HepG2 (cell line): ENCODE results near the gene TRIM67. TPM values are rescaled to one million over a fixed set of nuclear protein-coding genes. Genes with fewer than 3 reads are reported as not detected.

ENCODE experiments used
- ATAC-seq: fragments of 200-7000 bp; cut with Tn5 transposase; 3 replicates; pipeline ENCODE4 v1.9.1; 2020; ENCODE audit warnings: mild to moderate bottlenecking, moderate library complexity
- BruUV-seq: library from RNA; stranded (reverse); fragments of 400-500 nt; replicated peaks from 2 replicates; lab custom pipeline; 2021; lab: Mats Ljungman, UMichigan
- CTCF ChIA-PET: fragments of 300-600 bp; formaldehyde crosslinking; extraction: SDS; loops from one replicate; lab custom pipeline; 2021; ENCODE audit warnings: low total read pairs, inconsistent platforms, low intra/inter-chr PET ratio; lab: Yijun Ruan, JAX
- POLR2A ChIA-PET: fragments of 350-600 bp; sonication (Branson Sonifier 250); formaldehyde crosslinking; loops from one replicate; lab custom pipeline; 2020; ENCODE audit warnings: antibody characterized with exemption, inconsistent platforms; lab: Yijun Ruan, JAX
- DNase-seq: peaks from one replicate; pipeline ENCODE4 v3.0.0-alpha.2; 2015; ENCODE audit warnings: low spot score
- FAIRE-seq: peaks from 3 replicates; lab custom pipeline; 2011; peaks lifted over from hg19 to GRCh38; lab: Jason Lieb, UNC
- H2AFZ ChIP-seq: one replicate; pipeline ENCODE4 v1.6.1; 2011; ENCODE audit warnings: low read length, inconsistent platforms
- H3K27ac ChIP-seq: fragments of 300-600 bp; 3 replicates; pipeline ENCODE4 v1.8.0; 2011; ENCODE audit warnings: mixed run types, mild to moderate bottlenecking, mixed read lengths, low read length, inconsistent platforms; ENCODE audit not compliant: insufficient read depth; ENCODE audit errors: extremely low read length
- H3K27me3 ChIP-seq, 2 experiments: fragments of 200-600 bp in 1 of 2; 2 replicates in 1 of 2; 3 replicates in 1 of 2; pipeline versions ENCODE4 v1.6.0 to v1.8.0; 2011; ENCODE audit warnings: low read length in 2 of 2, mild to moderate bottlenecking in 2 of 2, moderate library complexity in 2 of 2, inconsistent platforms in 1 of 2; ENCODE audit not compliant: insufficient read depth in 2 of 2, control insufficient read depth in 1 of 2
- H3K36me3 ChIP-seq, 2 experiments: fragments of 200-600 bp in 1 of 2; replicated peaks in 1 of 2; 2 replicates in 1 of 2; 3 replicates in 1 of 2; pipeline versions ENCODE4 v1.5.1 to v1.8.0; 2011; ENCODE audit warnings: low read length in 2 of 2, inconsistent platforms in 1 of 2; ENCODE audit not compliant: insufficient read depth in 2 of 2, control insufficient read depth in 1 of 2
- H3K4me1 ChIP-seq: 2 replicates; pipeline ENCODE4 v1.5.1; 2012; ENCODE audit warnings: low read length, inconsistent platforms; ENCODE audit not compliant: insufficient read depth
- H3K4me2 ChIP-seq: 2 replicates; pipeline ENCODE4 v1.6.0; 2011; ENCODE audit warnings: low read depth, low read length, inconsistent platforms
- H3K4me3 ChIP-seq, 3 experiments: fragments of 200-600 bp in 1 of 3; sonication (generic), shearing (Covaris generic) in 1 of 3; replicated peaks in 1 of 3; 2 replicates each; pipeline ENCODE4 v1.5.1; 2011 to 2016; ENCODE audit warnings: low read length in 3 of 3, inconsistent platforms in 2 of 3, low read depth in 2 of 3, mild to moderate bottlenecking in 2 of 3, control low read depth in 1 of 3, mixed read lengths in 1 of 3; ENCODE audit not compliant: insufficient read depth in 1 of 3
- H3K79me2 ChIP-seq: one replicate; pipeline ENCODE4 v1.6.1; 2011; ENCODE audit warnings: low read length, inconsistent platforms; ENCODE audit not compliant: insufficient read depth
- H3K9ac ChIP-seq: 2 replicates; pipeline ENCODE4 v1.6.0; 2011; ENCODE audit warnings: mild to moderate bottlenecking, low read depth, low read length, inconsistent platforms; ENCODE audit not compliant: insufficient read depth
- H3K9me3 ChIP-seq: 2 replicates; pipeline ENCODE4 v1.5.1; 2012; ENCODE audit warnings: mild to moderate bottlenecking, low read length
- H4K20me1 ChIP-seq: 2 replicates; pipeline ENCODE4 v1.6.0; 2011; ENCODE audit warnings: inconsistent platforms, mild to moderate bottlenecking, low read length, moderate library complexity; ENCODE audit not compliant: insufficient read depth
- ARNT2 ChIP-seq: sonication (generic); formaldehyde crosslinking; IDR thresholded peaks from 2 replicates; pipeline ENCODE4 v1.8.0; 2022; ENCODE audit warnings: mild to moderate bottlenecking, low read depth, missing genetic modification reagents, moderate library complexity
- GLMP ChIP-seq: sonication (generic); formaldehyde crosslinking; IDR thresholded peaks from 2 replicates; pipeline ENCODE4 v1.9.0; 2021; ENCODE audit warnings: missing genetic modification reagents, mild to moderate bottlenecking, borderline replicate concordance
- HNF1A ChIP-seq, 2 experiments: sonication (generic) in 1 of 2; formaldehyde crosslinking in 1 of 2; IDR thresholded peaks; 2 replicates each; pipeline versions ENCODE4 v1.4.0 to v1.6.1; 2016 to 2020; ENCODE audit warnings: borderline replicate concordance in 1 of 2, low read depth in 1 of 2, mild to moderate bottlenecking in 1 of 2, missing genetic modification reagents in 1 of 2
- KAT7 ChIP-seq: IDR thresholded peaks from 2 replicates; pipeline ENCODE4 v1.6.1; 2018; ENCODE audit warnings: borderline replicate concordance, missing compliant biosample characterization
- MEIS2 ChIP-seq: sonication (generic); formaldehyde crosslinking; IDR thresholded peaks from 2 replicates; pipeline ENCODE4 v1.9.0; 2021; ENCODE audit warnings: mild to moderate bottlenecking, missing genetic modification reagents
- NFYC ChIP-seq: IDR thresholded peaks from 2 replicates; pipeline ENCODE4 v1.6.1; 2016; ENCODE audit warnings: missing genetic modification reagents, missing compliant biosample characterization
- SNAI1 ChIP-seq: sonication (generic); formaldehyde crosslinking; IDR thresholded peaks from 2 replicates; pipeline ENCODE4 v1.5.0; 2020; ENCODE audit warnings: mild to moderate bottlenecking, missing genetic modification reagents, borderline replicate concordance
- SRSF9 ChIP-seq: fragments of 200-400 bp; formaldehyde crosslinking; IDR thresholded peaks from 2 replicates; pipeline ENCODE4 v1.6.1; 2018; ENCODE audit warnings: borderline replicate concordance, mild to moderate bottlenecking, low read depth, low read length; ENCODE audit not compliant: insufficient read depth, poor library complexity, severe bottlenecking
- ZNF101 ChIP-seq: sonication (generic); formaldehyde crosslinking; IDR thresholded peaks from 2 replicates; pipeline ENCODE4 v1.4.0; 2020; ENCODE audit warnings: mild to moderate bottlenecking, low read depth, missing genetic modification reagents, borderline replicate concordance
- WGBS: methylation state at CpG from one replicate; pipeline ENCODE4 v1.1.6; 2017; ENCODE audit warnings: low lambda C conversion rate; 5-methylcytosine and 5-hydroxymethylcytosine counted together
- in situ Hi-C: cut with HindIII; loops from 2 replicates; pipeline ENCODE4 v1.10.0; 2017; ENCODE audit warnings: low pct_unique_long_range_greater_than_20kb; ENCODE audit not compliant: extremely low pct_ligation_motif_present
- intact Hi-C: fragments of 100-400 bp; cut with micrococcal nuclease; formaldehyde crosslinking; loops from one replicate; pipeline ENCODE4 v1.10.0; 2022; ENCODE audit not compliant: unreplicated experiment
- polyA plus RNA-seq, 8 experiments: library from polyadenylated mRNA; depleted of rRNA in 3 of 8; stranded (reverse) in 7 of 8; unstranded in 1 of 8; fragments of >200 nt; fragmentation: Illumina TruSeq in 4 of 8; extraction: Trizol in 4 of 8; gene quantifications; 2 replicates each; pipeline versions ENCODE4 v1.2.1 to v1.2.3, GENCODE V29; 2011 to 2016; ENCODE audit warnings: low read depth in 4 of 8, missing spikeins in 1 of 8, mixed read lengths in 1 of 8; ENCODE audit not compliant: insufficient read depth in 1 of 8
- total RNA-seq, 5 experiments: library from RNA; depleted of rRNA; stranded (reverse); fragments of >200 nt; fragmentation: Illumina TruSeq; extraction: Trizol; gene quantifications; 2 replicates each; pipeline ENCODE4 v1.2.3, GENCODE V29; 2016; ENCODE audit warnings: low read depth in 1 of 5

Gene TRIM67
- total and polyA plus RNA-seq, 2 of the 13 experiments (the other 11 are each of a cell fraction or from before 2014, with no cell fraction given), result not detected

- DNase-seq (no peak), FAIRE-seq (no peak), ATAC-seq (no peak)
- no peak overlapping the region for H3K4me3 ChIP-seq
- WGBS, result 95% methylated on average over 16 of the region's 17 CpGs
- in situ Hi-C loops (loop anchor here (10.0 to 25.0 kb wide), 3 partner anchors 120 to 578 kb away; partner anchors contain the start of gene COG2), intact Hi-C loops (loop anchor here (5.0 kb wide), 1 partner anchor 298 kb away; no protein-coding TSS in a partner anchor)
- no TSS peak for BruUV-seq
- H3K36me3 ChIP-seq, result no peaks in the 10 kb centered on the region
- no peaks in the 10 kb centered on the region for H4K20me1 ChIP-seq
- ChIA-PET POLR2A (no interaction called here), CTCF (no interaction called here)
- TF ChIP-seq SNAI1 (no peak), MEIS2 (CRISPR knock-in tag) (no peak), ARNT2 (CRISPR knock-in tag) (no peak)
- H3K9ac ChIP-seq, result no peak overlapping the region
- no peak overlapping the region for H2AFZ ChIP-seq
- H3K27ac ChIP-seq, result no peak overlapping the region
- peaks cover 67% of the 10 kb centered on the region for H3K4me1 ChIP-seq
- no peak overlapping the region for H3K4me2 ChIP-seq
- H3K27me3 ChIP-seq, result no peaks in the 10 kb centered on the region
- no peaks in the 10 kb centered on the region for H3K79me2 ChIP-seq
- no peaks in the 10 kb centered on the region for H3K9me3 ChIP-seq
These were observed 53.2 kb downstream of the TRIM67 start for GRCh38 chr1:231214918-231215680.

- ChIA-PET POLR2A (interaction anchor here (1.5 kb wide), 1 partner anchor 26 kb away, joined by 6 read pairs; the partner anchor contains the start of gene GNPAT), CTCF (no interaction called here)
- H3K36me3 ChIP-seq, result no peaks in the 10 kb centered on the region
- WGBS, result 90% methylated on average over 10 of the region's 10 CpGs
- intact Hi-C loops (no loop called here), in situ Hi-C loops (loop anchor here (10.0 to 25.0 kb wide), 3 partner anchors 121 to 579 kb away; partner anchors contain the start of gene COG2)
- no peaks in the 10 kb centered on the region for H3K9me3 ChIP-seq
- H3K9ac ChIP-seq, result no peak overlapping the region
- no peak overlapping the region for H2AFZ ChIP-seq
- no peaks in the 10 kb centered on the region for H4K20me1 ChIP-seq
- no peak overlapping the region for H3K4me2 ChIP-seq
- no peaks in the 10 kb centered on the region for H3K79me2 ChIP-seq
- no peak overlapping the region for H3K27ac ChIP-seq
- H3K4me1 ChIP-seq, result peaks cover 68% of the 10 kb centered on the region
- TF ChIP-seq HNF1A (IDR thresholded peaks at IDR 0.05; ENCODE audit: low read depth) (no peak), HNF1A (CRISPR knock-in tag; IDR thresholded peaks at IDR 0.05; ENCODE audit: borderline replicate concordance) (no peak), SRSF9 (no peak), KAT7 (CRISPR knock-in tag) (no peak), NFYC (CRISPR knock-in tag) (no peak), ZNF101 (no peak), GLMP (CRISPR knock-in tag) (no peak)
- DNase-seq, result no peak
- no peaks in the 10 kb centered on the region for H3K27me3 ChIP-seq
- H3K4me3 ChIP-seq, result no peak overlapping the region
- ATAC-seq, result no peak
- BruUV-seq, result no TSS peak
- no peak for FAIRE-seq
These were observed 54.0 kb downstream of the TRIM67 start for GRCh38 chr1:231215681-231216385.
